Stimulated activated CD8-positive, alpha-beta memory T cell treated with anti-CD3 and anti-CD28 coated beads, Interleukin-15, amount 100 ng/mL, for 48 hours (primary cell): ENCODE measurements around the gene KLHDC2.
"Not testable (repeated sequence)": the region's sequence is repeated elsewhere in the genome, so short reads cannot be mapped to it uniquely, and the experiment has no call there.

ENCODE experiments used
- DNase-seq, 2 donors: peaks; one replicate each; pipeline ENCODE4 v3.0.0-alpha.2; 2020; ENCODE audit warnings: low read depth in 2 of 2

The KLHDC2 gene

GRCh38 chr14:49781040-49781439 is 13.1 kb downstream of the KLHDC2 start:
- not testable (repeated sequence) for DNase-seq

DNA sequence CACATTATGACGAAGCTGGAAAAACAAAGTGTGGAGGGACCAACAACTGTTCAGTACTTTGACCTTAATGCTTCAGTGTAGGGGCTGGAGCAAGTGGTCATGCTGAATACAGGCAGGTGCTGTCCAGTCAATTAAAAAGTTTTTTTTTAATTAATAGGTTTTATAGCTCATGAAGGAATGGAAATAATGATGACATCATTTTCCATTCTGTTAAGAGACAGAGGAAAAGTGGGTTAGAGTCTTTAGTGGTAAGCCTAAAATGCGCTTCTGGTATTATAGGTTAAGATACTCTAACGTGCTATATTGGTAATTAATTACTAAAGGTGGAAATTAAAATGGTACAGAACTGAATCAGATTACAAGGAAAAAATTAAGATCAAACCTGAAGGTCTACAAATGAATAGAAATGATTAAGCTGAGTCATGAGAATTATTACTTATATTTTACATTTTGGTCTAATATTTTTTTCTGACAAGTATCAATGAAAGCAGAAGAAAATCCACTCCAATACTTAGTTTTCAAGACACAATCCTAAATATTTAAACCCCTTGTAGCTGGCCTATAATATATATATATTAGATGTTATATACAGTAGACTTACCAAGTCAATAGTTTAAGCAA is 15.6 kb downstream of the KLHDC2 start:
- no peak for DNase-seq

- DNase-seq: no peak
Observed at GRCh38 chr14:49786315-49786714, 18.4 kb downstream of the KLHDC2 start.

DNA sequence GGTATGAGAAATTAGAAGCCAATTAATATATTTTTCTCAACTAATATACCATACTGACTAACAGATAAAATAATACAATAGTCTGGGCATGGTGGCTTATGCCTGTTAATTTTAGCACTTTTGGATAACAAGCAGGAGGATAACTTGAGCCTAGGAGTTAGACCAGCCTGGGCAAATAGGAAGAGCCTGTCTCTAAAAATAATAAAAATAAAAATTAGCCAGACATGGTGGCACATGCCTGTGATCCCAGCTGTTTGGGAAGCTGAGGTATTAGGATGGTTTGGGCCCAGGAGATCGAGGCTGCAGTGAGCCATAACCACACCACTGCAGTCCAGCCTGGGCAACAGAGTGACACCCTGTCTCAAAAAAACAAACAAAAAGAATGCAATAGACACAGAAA is 24.7 kb downstream of the KLHDC2 start:
- no peak for DNase-seq

- no peak for DNase-seq
Observed at GRCh38 chr14:49796025-49796424, 28.1 kb downstream of the KLHDC2 start.

DNA sequence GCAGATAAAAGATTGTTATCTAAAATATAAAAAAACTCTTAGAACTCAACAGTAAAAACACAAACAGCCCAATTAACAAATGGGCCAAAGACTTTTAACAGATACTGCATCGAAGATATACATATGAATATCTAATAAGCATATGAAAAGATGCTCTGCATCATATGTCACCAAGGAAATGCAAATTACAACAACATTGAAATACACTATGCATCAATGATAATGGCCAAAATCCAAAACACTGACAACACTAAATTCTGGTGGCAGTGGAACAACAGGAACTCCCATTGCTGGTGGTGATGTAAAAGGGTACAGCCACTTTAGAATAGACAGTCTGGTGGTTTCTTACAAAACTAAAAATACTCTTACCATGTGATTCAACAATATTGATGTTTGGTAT is 40.8 kb downstream of the KLHDC2 start:
- no peak for DNase-seq

DNA sequence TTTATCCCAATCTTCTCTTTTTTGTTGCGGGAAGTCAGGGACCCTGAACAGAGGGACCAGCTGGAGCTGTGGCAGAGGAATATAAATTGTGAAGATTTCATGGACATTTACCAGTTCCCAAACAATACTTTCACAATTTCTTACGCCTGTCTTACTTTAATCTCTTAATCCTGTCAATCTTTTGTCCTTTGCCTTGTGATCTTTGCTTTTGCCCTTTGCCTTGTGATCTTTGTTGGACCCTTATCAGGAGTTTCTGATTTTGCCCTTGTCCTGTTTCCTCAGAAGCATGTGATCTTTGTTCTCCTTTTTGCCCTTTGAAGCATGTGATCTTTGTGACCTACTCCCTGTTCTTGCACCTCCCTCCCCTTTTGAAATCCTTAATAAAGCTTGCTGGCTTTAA is 48.2 kb downstream of the KLHDC2 start:
- not testable (repeated sequence) for DNase-seq

- DNase-seq: no peak
Observed at GRCh38 chr14:49816844-49817243, 48.9 kb downstream of the KLHDC2 start.

- no peak for DNase-seq
Observed at GRCh38 chr14:49820176-49820575, 52.2 kb downstream of the KLHDC2 start.

GRCh38 chr14:49828640-49829039 is 60.7 kb downstream of the KLHDC2 start:
- DNase-seq: no peak
